Endothelial cell of umbilical vein (primary cell): Measurements from ENCODE around the gene POLR3G. TPM values are rescaled to one million over a fixed set of nuclear protein-coding genes. Genes with fewer than 3 reads are reported as not detected.

ENCODE experiments used
- BruUV-seq: library from RNA; stranded (reverse); fragments of 400-500 nt; replicated peaks from 2 replicates; lab custom pipeline; 2021; lab: Mats Ljungman, UMichigan
- CTCF ChIA-PET: fragments of 300-600, 350-600 bp; sonication (Branson Sonifier 250); formaldehyde crosslinking; loops from one replicate; lab custom pipeline; 2021; ENCODE audit warnings: antibody characterized with exemption, inconsistent platforms; lab: Charles Lee
- POLR2A ChIA-PET: fragments of 300-600, 350-600 bp; sonication (Branson Sonifier 250); formaldehyde crosslinking; loops from one replicate; lab custom pipeline; 2021; ENCODE audit warnings: antibody characterized with exemption, inconsistent platforms; lab: Charles Lee
- DNase-seq: peaks from one replicate; pipeline ENCODE4 v3.0.0-alpha.2; 2011; ENCODE audit warnings: low read depth, low spot score
- FAIRE-seq: peaks from 2 replicates; lab custom pipeline; 2011; peaks lifted over from hg19 to GRCh38; lab: Jason Lieb, UNC
- H2AFZ ChIP-seq: 2 replicates; pipeline ENCODE4 v1.6.0; 2012; ENCODE audit warnings: low read depth, low read length, control low read depth, inconsistent platforms
- H3K27ac ChIP-seq: 2 replicates; pipeline ENCODE4 v1.5.1; 2011; ENCODE audit warnings: low read depth, mild to moderate bottlenecking, control low read depth, low read length, moderate library complexity; ENCODE audit not compliant: insufficient read depth
- H3K27me3 ChIP-seq, 2 experiments: 2 replicates each; pipeline versions ENCODE4 v1.6.0 to v1.6.1; 2011; ENCODE audit warnings: low read length in 2 of 2, mixed read lengths in 1 of 2; ENCODE audit not compliant: control insufficient read depth in 2 of 2, insufficient read depth in 2 of 2
- H3K36me3 ChIP-seq, 2 experiments: 2 replicates in 1 of 2; 3 replicates in 1 of 2; pipeline ENCODE4 v1.5.1; 2011; ENCODE audit warnings: low read length in 2 of 2, mild to moderate bottlenecking in 1 of 2, moderate library complexity in 1 of 2; ENCODE audit not compliant: control insufficient read depth in 2 of 2, insufficient read depth in 2 of 2; ENCODE audit errors: extremely low read depth in 1 of 2
- H3K4me1 ChIP-seq: 3 replicates; pipeline ENCODE4 v1.5.1; 2011; ENCODE audit warnings: mild to moderate bottlenecking, low read length; ENCODE audit not compliant: control insufficient read depth, insufficient read depth; ENCODE audit errors: extremely low read depth
- H3K4me2 ChIP-seq: 2 replicates; pipeline ENCODE4 v1.6.1; 2011; ENCODE audit warnings: low read length, control low read depth, mixed read lengths; ENCODE audit not compliant: insufficient read depth
- H3K4me3 ChIP-seq, 3 experiments: fragments of 200-600 bp in 1 of 3; sonication (generic), shearing (Covaris generic) in 1 of 3; replicated peaks in 1 of 3; 2 replicates each; pipeline ENCODE4 v1.5.1; 2011 to 2016; ENCODE audit warnings: control low read depth in 3 of 3, low read length in 3 of 3, mild to moderate bottlenecking in 2 of 3, inconsistent platforms in 1 of 3, low read depth in 1 of 3, moderate library complexity in 1 of 3; ENCODE audit not compliant: insufficient read depth in 1 of 3
- H3K79me2 ChIP-seq: 2 replicates; pipeline ENCODE4 v1.6.0; 2012; ENCODE audit warnings: low read length, inconsistent platforms; ENCODE audit not compliant: control insufficient read depth, insufficient read depth
- H3K9ac ChIP-seq: replicated peaks from 2 replicates; pipeline ENCODE3; 2011; ENCODE audit warnings: low read length, control low read depth; ENCODE audit not compliant: insufficient read depth; ENCODE audit errors: extremely low read depth
- H3K9me1 ChIP-seq: replicated peaks from 3 replicates; pipeline ENCODE4 v1.6.0; 2011; ENCODE audit warnings: mild to moderate bottlenecking, low read length; ENCODE audit not compliant: control insufficient read depth, insufficient read depth; ENCODE audit errors: extremely low read depth
- H3K9me3 ChIP-seq: replicated peaks from 2 replicates; pipeline ENCODE4 v1.5.1; 2012; ENCODE audit warnings: low read length, inconsistent platforms; ENCODE audit not compliant: control insufficient read depth, insufficient read depth
- H4K20me1 ChIP-seq: replicated peaks from 2 replicates; pipeline ENCODE3; 2011; ENCODE audit warnings: mild to moderate bottlenecking, low read length; ENCODE audit not compliant: control insufficient read depth, insufficient read depth; ENCODE audit errors: extremely low read depth
- EZH2 ChIP-seq: IDR thresholded peaks from 2 replicates; pipeline ENCODE4 v1.6.1; 2012; ENCODE audit warnings: borderline replicate concordance, low read depth, mild to moderate bottlenecking, moderate library complexity, low read length, inconsistent platforms; ENCODE audit not compliant: severe bottlenecking
- GATA2 ChIP-seq: IDR thresholded peaks from 2 replicates; pipeline ENCODE4 v1.7.0; 2011; ENCODE audit warnings: low read depth, mild to moderate bottlenecking, moderate library complexity, mixed read lengths, low read length; ENCODE audit not compliant: insufficient read length, insufficient read depth
- JUN ChIP-seq: IDR thresholded peaks from 2 replicates; pipeline ENCODE4 v1.6.1; 2011; ENCODE audit warnings: borderline replicate concordance, low read depth; ENCODE audit not compliant: insufficient read length, insufficient read depth
- MAX ChIP-seq: IDR thresholded peaks from 2 replicates; pipeline ENCODE4 v1.6.1; 2011; ENCODE audit not compliant: insufficient read depth, insufficient read length
- MYC ChIP-seq: IDR thresholded peaks from one replicate; pipeline ENCODE4 v1.6.1; 2011; ENCODE audit warnings: mild to moderate bottlenecking, low read depth, low read length
- POLR2A ChIP-seq: IDR thresholded peaks from 2 replicates; pipeline ENCODE4 v1.6.1; 2012; ENCODE audit warnings: low read depth, mild to moderate bottlenecking, control low read depth, low read length
- dilution Hi-C: fragments of 300-500 bp; cut with MboI; formaldehyde crosslinking; loops from one replicate; pipeline ENCODE4 v1.15.0; 2019; ENCODE audit warnings: low sequenced_read_pairs; ENCODE audit not compliant: extremely low pct_ligation_motif_present
- intact Hi-C: fragments of 100-400 bp; cut with micrococcal nuclease; formaldehyde crosslinking; loops from one replicate; pipeline ENCODE4 v1.10.0; 2022
- polyA plus RNA-seq, 4 experiments: library from polyadenylated mRNA; depleted of rRNA in 3 of 4; stranded (reverse) in 3 of 4; unstranded in 1 of 4; fragments of >200 nt; gene quantifications; 2 replicates each; pipeline versions ENCODE4 v1.2.1 to v1.2.3, GENCODE V29; 2011 to 2012; ENCODE audit warnings: missing spikeins in 1 of 4
- total RNA-seq: library from RNA; stranded (reverse); gene quantifications from 2 replicates; pipeline ENCODE4 v1.2.3, GENCODE V29; 2021

POLR3G gene
- total and polyA plus RNA-seq, 2 donors (not counting 3 experiments of a cell fraction or from before 2014, with no cell fraction given), result 15.0 to 15.7 TPM

DNA sequence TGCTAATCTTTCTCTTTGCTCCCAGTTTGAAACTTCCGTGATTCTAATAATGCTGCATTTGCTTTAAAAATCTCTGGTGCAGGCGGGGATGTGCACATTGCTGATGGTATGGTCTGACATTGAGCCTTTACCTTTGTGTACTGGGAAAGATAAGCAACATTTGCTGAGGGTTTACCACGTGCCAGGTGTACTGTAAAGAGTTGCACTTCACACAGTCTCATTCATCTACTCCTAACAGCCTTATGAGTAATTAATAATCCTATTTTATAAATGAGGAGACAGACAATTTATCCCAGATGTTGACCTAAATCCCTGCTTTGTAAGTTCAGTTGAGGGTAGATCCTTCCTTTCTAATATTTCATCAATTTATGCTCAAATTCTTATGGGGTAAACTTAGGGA, 83.2 kb downstream of the POLR3G start:
- intact Hi-C loops, result no loop called here
- no peak for TF ChIP-seq MYC
- no peak for TF ChIP-seq GATA2
- no peak for TF ChIP-seq EZH2
- TF ChIP-seq POLR2A, result no peak
- TF ChIP-seq MAX, result no peak
- TF ChIP-seq JUN, result no peak
- Histone ChIP-seq H3K9me3 (no peaks in the 10 kb centered on the region), H3K4me2 (peak overlapping the region; percentile 60), H3K9ac (no peak overlapping the region), H3K27ac (no peak overlapping the region), H3K79me2 (no peaks in the 10 kb centered on the region), H4K20me1 (no peaks in the 10 kb centered on the region), H3K4me1 (no peaks in the 10 kb centered on the region), H3K27me3 (peaks cover 44 to 85% of the 10 kb centered on the region in 2 experiments), H2AFZ (no peak overlapping the region), H3K36me3 (no peaks in the 10 kb centered on the region), H3K9me1 (no peaks in the 10 kb centered on the region), H3K4me3 (peak overlapping the region in 1 of 3 experiments; percentile 37)
- dilution Hi-C loops, result no loop called here
- no peak for FAIRE-seq
- POLR2A ChIA-PET, result no interaction called here
- CTCF ChIA-PET, result no interaction called here
- no TSS peak for BruUV-seq
- no peak for DNase-seq

GRCh38 chr5:90558344-90559192, 83.9 kb downstream of the POLR3G start, which contains the start of gene ADGRV1:
Gene ADGRV1, plus strand, starts transcription at chr5:90558797. Its CDS starts 99 bp downstream, at chr5:90558896.
- dilution Hi-C loops, result no loop called here
- Histone ChIP-seq H3K36me3 (no peaks in the 10 kb centered on the region), H3K4me2 (peak within 1 kb of the TSS; percentile 68), H3K4me3 (peak within 1 kb of the TSS in 2 of 3 experiments; percentile 23 to 37), H3K9me1 (no peaks in the 10 kb centered on the region), H3K27me3 (peaks cover 46 to 86% of the 10 kb centered on the region in 2 experiments), H2AFZ (peak within 1 kb of the TSS; percentile 23), H3K9ac (no peak within 1 kb of the TSS), H3K9me3 (no peaks in the 10 kb centered on the region), H3K27ac (no peak within 1 kb of the TSS), H4K20me1 (no peaks in the 10 kb centered on the region), H3K4me1 (no peaks in the 10 kb centered on the region), H3K79me2 (no peaks in the 10 kb centered on the region)
- no TSS peak for BruUV-seq
- TF ChIP-seq MYC (no peak), GATA2 (no peak), EZH2 (peak; percentile 78)
- DNase-seq (peak; percentile 12), FAIRE-seq (no peak)
- ChIA-PET POLR2A (no interaction called here), CTCF (no interaction called here)
- intact Hi-C loops, result no loop called here
